ENCODE measurements around the gene PVALEF. TPM values are rescaled to one million over a fixed set of nuclear protein-coding genes. Genes with fewer than 3 reads are reported as not detected.
A peak's percentile ranks its signal among the peaks of the same experiment; 100 is the strongest.

Gene PVALEF
- total RNA-seq, 1 donor from 2014 or later, result 0.20 TPM

GRCh38 chr17:81173762-81174155 is 8.5 kb downstream of the PVALEF start:
- intact Hi-C loops (cut with micrococcal nuclease), result no loop called here
- DNase-seq, result no peak
- ATAC-seq, result no peak

GRCh38 chr17:81176666-81177065 is 11.4 kb downstream of the PVALEF start:
- intact Hi-C loops (cut with micrococcal nuclease), result no loop called here
- no peak for ATAC-seq

GRCh38 chr17:81178136-81179091 is 13.1 kb downstream of the PVALEF start:
- ATAC-seq, result no peak
- intact Hi-C loops (cut with micrococcal nuclease), result no loop called here
- DNase-seq, result no peak

More at GRCh38 chr17:81176666-81177065, 11.4 kb downstream of the PVALEF start:
- no peak for DNase-seq

GRCh38 chr17:81179220-81179619 is 13.9 kb downstream of the PVALEF start:
- DNase-seq (no peak), ATAC-seq (no peak)
- intact Hi-C loops (cut with micrococcal nuclease), result no loop called here

GRCh38 chr17:81179861-81180260 is 14.6 kb downstream of the PVALEF start:
- intact Hi-C loops (cut with micrococcal nuclease), result no loop called here
- peak; percentile 50 for DNase-seq
- ATAC-seq, result peak; percentile 61

- DNase-seq (no peak), ATAC-seq (no peak)
- intact Hi-C loops (cut with micrococcal nuclease), result no loop called here
These were observed 15.8 kb downstream of the PVALEF start for GRCh38 chr17:81180836-81181810.

GRCh38 chr17:81181811-81182185 is 16.5 kb downstream of the PVALEF start:
- ATAC-seq, result no peak
- DNase-seq, result no peak
- intact Hi-C loops (cut with micrococcal nuclease), result no loop called here

GRCh38 chr17:81182596-81182995 is 17.3 kb downstream of the PVALEF start:
- intact Hi-C loops (cut with micrococcal nuclease), result no loop called here
- ATAC-seq (no peak), DNase-seq (no peak)

- ATAC-seq (no peak), DNase-seq (no peak)
- intact Hi-C loops (cut with micrococcal nuclease), result no loop called here
These were observed 18.0 kb downstream of the PVALEF start for GRCh38 chr17:81183316-81183715.

- intact Hi-C loops (cut with micrococcal nuclease), result no loop called here
- ATAC-seq, result no peak
- no peak for DNase-seq
These were observed 18.5 kb downstream of the PVALEF start for GRCh38 chr17:81183807-81184206.

- DNase-seq (no peak), ATAC-seq (no peak)
- intact Hi-C loops (cut with micrococcal nuclease), result no loop called here
These were observed 19.2 kb downstream of the PVALEF start for GRCh38 chr17:81184555-81184954.

GRCh38 chr17:81186203-81186602 is 20.9 kb downstream of the PVALEF start:
- DNase-seq (no peak), ATAC-seq (no peak)
- intact Hi-C loops (cut with micrococcal nuclease), result no loop called here

GRCh38 chr17:81187120-81187519 is 21.8 kb downstream of the PVALEF start:
- DNase-seq (no peak), ATAC-seq (no peak)
- intact Hi-C loops (cut with micrococcal nuclease), result no loop called here

- intact Hi-C loops (cut with micrococcal nuclease), result no loop called here
- DNase-seq (no peak), ATAC-seq (no peak)
These were observed 22.5 kb downstream of the PVALEF start for GRCh38 chr17:81187586-81188490.

GRCh38 chr17:81188491-81188840 is 23.2 kb downstream of the PVALEF start:
- ATAC-seq (no peak), DNase-seq (no peak)
- intact Hi-C loops (cut with micrococcal nuclease), result no loop called here

- intact Hi-C loops (cut with micrococcal nuclease), result no loop called here
- DNase-seq, result no peak
- no peak for ATAC-seq
These were observed 23.7 kb downstream of the PVALEF start for GRCh38 chr17:81189016-81189415.

GRCh38 chr17:81189670-81190530 is 24.6 kb downstream of the PVALEF start:
- intact Hi-C loops (cut with micrococcal nuclease), result no loop called here
- DNase-seq (no peak), ATAC-seq (no peak)

- ATAC-seq (no peak), DNase-seq (no peak)
- intact Hi-C loops (cut with micrococcal nuclease), result no loop called here
These were observed 25.3 kb downstream of the PVALEF start for GRCh38 chr17:81190591-81190990.
